HG02973 (cell line): Measurements from ENCODE around the gene C16orf54.
"Not testable (repeated sequence)": the region's sequence is repeated elsewhere in the genome, so short reads cannot be mapped to it uniquely, and the experiment has no call there.

Experiments
- ATAC-seq: cut with Tn5 transposase; IDR thresholded peaks from one replicate; pipeline ENCODE4 v1.9.1; 2021; ENCODE audit warnings: moderate library complexity; ENCODE audit not compliant: unreplicated experiment

C16orf54 gene

GRCh38 chr16:29743475-29743826, 2.3 kb downstream of the C16orf54 start:
- ATAC-seq = no peak

- no peak for ATAC-seq
Measured at GRCh38 chr16:29742683-29743275, 3.0 kb downstream of the C16orf54 start.

GRCh38 chr16:29740630-29741015, 5.2 kb downstream of the C16orf54 start:
- not testable (repeated sequence) for ATAC-seq

- not testable (repeated sequence) for ATAC-seq
Measured at GRCh38 chr16:29739927-29740629, 5.7 kb downstream of the C16orf54 start.

- ATAC-seq = peak; percentile 51
Measured at GRCh38 chr16:29738514-29738913, 7.3 kb downstream of the C16orf54 start.

- no peak for ATAC-seq
Measured at GRCh38 chr16:29737713-29738112, 8.1 kb downstream of the C16orf54 start.

GRCh38 chr16:29736764-29737163, 9.0 kb downstream of the C16orf54 start:
- no peak for ATAC-seq

GRCh38 chr16:29736112-29736511, 9.7 kb downstream of the C16orf54 start:
- no peak for ATAC-seq

GRCh38 chr16:29734786-29735185, 11.0 kb downstream of the C16orf54 start:
- no peak for ATAC-seq

- ATAC-seq = peak; percentile 61
Measured at GRCh38 chr16:29731768-29732601, 13.8 kb downstream of the C16orf54 start.

GRCh38 chr16:29730649-29731048, 15.1 kb downstream of the C16orf54 start:
- no peak for ATAC-seq

GRCh38 chr16:29729116-29729521, 16.7 kb downstream of the C16orf54 start:
- no peak for ATAC-seq

GRCh38 chr16:29727452-29727851, 18.3 kb downstream of the C16orf54 start:
- no peak for ATAC-seq

GRCh38 chr16:29726845-29727377, 18.9 kb downstream of the C16orf54 start:
- no peak for ATAC-seq

GRCh38 chr16:29721167-29721879, 24.5 kb downstream of the C16orf54 start:
- ATAC-seq = not testable (repeated sequence)

- no peak for ATAC-seq
Measured at GRCh38 chr16:29720703-29721102, 25.1 kb downstream of the C16orf54 start.

GRCh38 chr16:29719063-29719462, 26.7 kb downstream of the C16orf54 start:
- no peak for ATAC-seq

- no peak for ATAC-seq
Measured at GRCh38 chr16:29717113-29717512, 28.7 kb downstream of the C16orf54 start.

GRCh38 chr16:29714972-29715371, 30.8 kb downstream of the C16orf54 start:
- no peak for ATAC-seq

- ATAC-seq = no peak
Measured at GRCh38 chr16:29714396-29714795, 31.4 kb downstream of the C16orf54 start.

- no peak for ATAC-seq
Measured at GRCh38 chr16:29712809-29713208, 33.0 kb downstream of the C16orf54 start.
